Measurements from ENCODE around the gene MBOAT2.
A peak's percentile ranks its signal among the peaks of the same experiment; 100 is the strongest.

MBOAT2 gene

DNA sequence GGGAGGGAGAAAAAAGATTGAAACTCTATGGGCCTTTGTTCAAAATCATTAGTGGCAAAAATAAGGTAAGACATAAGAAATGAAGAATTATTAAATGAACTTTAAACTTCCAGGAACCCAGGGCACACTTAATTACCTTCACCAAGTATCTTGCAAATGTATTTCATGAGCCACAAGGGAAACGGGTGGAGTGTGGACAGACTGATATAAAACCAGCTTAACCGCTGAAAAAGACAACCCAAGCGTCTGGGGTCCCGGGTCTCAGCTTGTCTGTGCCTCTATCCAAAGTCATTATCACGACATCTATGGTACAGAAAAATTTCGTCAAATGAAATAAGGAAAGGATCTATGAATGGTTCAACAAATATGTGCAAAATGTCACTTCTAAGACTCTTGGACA, 13.9 kb upstream of the MBOAT2 start:
- DNase-seq, result no peak

DNA sequence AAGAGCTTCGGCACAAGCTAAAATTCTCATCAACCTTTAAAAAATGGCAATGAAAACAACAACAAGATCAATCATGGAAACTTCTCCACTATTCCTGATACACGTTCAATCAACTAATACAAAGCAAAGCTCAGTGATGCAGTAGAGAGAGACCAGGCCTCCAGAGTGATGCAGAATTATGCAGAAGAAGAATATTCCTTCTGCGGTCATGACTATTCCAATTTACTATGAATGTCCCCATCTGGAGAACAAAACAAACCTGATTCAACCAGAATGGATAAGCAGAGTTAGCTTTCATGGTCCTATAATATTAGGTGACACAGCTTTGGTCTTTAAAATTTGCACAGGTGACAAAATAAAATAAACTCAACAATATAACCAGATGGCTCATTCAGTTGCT, 12.5 kb upstream of the MBOAT2 start:
- no peak for DNase-seq

DNA sequence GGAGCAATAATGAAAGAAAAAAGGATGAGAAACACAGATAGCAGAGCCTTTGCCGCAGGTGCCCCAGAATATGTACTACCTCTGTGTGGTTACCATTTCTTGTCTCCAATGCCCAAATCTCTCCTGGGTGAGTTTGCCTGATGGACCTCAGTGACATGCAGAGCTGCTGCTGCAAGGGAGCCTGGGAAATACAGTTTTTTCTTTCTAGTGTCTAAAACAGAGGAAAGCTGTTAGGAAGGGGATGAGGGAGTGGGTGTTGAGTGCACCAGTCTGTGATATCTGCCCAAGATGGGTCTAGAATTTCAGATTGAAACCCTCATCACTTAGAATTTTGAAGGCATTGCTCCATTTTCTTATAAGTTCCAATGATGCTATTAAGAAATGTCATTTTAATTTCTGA, 9.9 kb upstream of the MBOAT2 start:
- DNase-seq, result no peak

DNA sequence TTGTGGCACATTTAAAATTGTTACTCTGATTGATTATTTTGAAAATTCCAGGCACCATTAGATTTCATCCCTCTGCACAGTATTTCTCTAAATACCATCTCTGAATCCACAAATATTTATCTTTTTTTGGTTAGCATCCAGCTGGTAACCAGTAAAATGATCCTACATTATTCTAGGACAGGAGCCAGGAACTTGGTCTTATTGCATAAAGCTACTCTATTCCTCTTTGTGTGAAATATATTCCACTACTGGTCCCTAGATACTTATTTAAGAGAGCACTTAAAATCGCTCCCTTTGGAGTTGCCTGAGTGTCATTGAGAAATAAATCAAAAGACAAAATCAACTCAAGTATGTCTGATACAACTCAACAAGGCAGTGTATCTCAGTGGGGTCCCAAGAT, 7.4 kb upstream of the MBOAT2 start:
- DNase-seq, result no peak

GRCh38 chr2:9008951-9009664, 5.6 kb upstream of the MBOAT2 start:
- no peak for DNase-seq

- DNase-seq, result no peak
Observed at GRCh38 chr2:9006368-9006767, 2.9 kb upstream of the MBOAT2 start.

- DNase-seq, result no peak
Observed at GRCh38 chr2:9004338-9005204, 1.1 kb upstream of the MBOAT2 start.

GRCh38 chr2:9003366-9003615, 193 bp downstream of the MBOAT2 start:
- no peak for DNase-seq

DNA sequence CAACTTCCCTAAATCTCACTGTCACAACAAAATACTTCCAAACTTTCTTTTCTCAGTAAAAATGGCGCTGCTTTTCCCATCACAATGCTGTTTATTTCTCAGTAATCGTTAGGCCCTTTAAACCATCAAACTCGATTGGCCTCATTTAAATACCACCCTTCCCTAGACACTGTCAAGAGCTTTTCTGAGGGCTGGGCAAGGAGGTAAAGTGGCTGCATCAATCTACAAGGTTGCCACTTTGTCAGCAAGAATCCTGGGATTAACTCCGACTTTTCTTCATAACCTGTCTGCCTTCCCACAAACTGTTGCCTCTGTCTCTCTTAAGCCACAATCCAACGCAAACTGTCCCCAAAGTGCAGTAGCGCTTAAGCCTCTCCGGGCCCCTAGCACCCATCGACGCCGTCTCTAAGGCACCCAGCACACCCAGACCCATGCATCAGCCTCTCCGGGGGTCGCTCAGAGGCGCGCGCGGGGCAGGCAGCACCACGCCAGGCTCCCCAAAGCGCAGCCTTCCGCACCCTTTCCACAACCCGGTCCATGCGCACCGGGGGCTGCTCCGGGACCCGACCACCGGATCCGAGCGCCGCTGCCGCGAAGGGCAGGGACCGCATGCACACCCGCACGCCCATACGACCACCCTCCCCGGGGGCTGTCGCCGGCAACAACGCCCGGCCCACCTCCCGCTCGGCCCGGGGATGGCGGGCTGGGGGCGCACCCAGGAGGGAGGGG, 683 bp downstream of the MBOAT2 start:
- DNase-seq, result peak in 1 of 2 experiments; percentile 6

DNA sequence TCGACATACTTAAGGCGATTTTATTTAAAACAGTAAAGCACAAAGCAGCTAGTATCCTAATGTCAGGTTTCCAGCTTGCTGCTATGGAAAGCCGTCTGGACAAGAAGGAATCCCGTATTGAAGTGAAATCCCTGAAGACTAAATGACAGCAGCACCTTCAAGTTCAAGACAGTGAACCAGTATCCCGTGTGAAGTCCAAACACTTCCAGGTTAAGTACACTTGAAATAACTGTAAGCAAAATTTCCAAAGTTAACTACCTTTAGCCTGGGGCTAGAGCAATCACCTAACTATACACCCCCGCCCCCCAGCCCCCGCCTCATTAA, 1.2 kb downstream of the MBOAT2 start:
- DNase-seq, result no peak

DNA sequence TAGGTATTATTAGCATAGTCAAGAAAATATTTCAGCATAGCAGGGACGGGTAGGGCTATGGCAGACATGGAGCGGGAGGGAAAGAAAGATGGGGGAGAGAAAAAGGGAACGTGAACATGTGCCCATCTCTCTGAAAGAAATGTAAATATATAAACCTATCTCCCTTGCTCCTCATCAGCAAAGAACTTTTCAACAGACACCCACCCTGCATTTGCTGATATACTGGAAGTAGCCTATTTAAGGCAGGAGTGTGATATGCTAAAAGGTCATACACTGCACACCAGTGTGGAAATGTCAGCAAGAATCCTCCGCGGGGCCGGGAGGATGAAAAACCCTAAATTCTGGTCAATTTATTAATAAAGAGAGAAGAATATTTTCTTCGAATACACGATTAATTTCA, 1.7 kb downstream of the MBOAT2 start:
- no peak for DNase-seq

- no peak for DNase-seq
Observed at GRCh38 chr2:9001229-9001628, 2.3 kb downstream of the MBOAT2 start.

DNA sequence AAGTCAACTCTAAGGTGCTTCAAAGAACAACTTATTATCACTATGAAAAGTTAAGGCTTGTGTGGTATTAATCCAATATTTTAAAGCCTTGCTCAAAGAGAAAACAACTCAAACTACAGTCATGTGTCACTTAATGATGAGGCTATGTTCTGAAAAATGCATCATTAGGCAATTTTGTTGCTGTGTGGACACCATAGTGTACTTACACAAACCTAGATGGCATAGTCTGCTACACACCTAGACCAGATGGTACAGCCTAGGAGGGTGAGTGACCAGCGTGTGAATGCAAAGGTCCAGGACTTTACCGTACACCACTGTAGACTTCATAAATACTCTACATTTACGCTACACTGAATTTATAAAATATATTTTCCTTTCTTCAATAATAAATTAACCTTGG, 3.0 kb downstream of the MBOAT2 start:
- DNase-seq, result no peak

DNA sequence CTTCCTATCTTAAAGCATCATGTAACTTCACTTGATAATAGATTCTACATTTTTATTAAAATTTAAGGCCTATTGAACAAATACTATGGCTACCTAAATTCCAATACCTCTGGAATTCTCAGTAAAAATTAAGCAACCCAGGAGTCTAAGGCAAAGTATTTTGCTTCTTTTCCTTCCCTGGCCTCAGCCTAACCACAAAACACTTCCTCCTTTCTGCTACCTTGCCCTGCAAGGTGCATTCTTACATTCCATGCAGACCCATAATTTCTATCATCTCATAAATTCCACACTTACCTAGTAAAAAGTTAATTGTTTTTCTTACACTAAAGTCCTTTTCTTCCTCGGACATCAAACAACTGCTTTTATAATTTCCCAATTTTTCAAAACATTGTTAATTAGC, 3.7 kb downstream of the MBOAT2 start:
- DNase-seq, result no peak

- DNase-seq, result no peak
Observed at GRCh38 chr2:8999102-8999446, 4.4 kb downstream of the MBOAT2 start.

GRCh38 chr2:8998418-8999101, 4.9 kb downstream of the MBOAT2 start:
- DNase-seq, result no peak

DNA sequence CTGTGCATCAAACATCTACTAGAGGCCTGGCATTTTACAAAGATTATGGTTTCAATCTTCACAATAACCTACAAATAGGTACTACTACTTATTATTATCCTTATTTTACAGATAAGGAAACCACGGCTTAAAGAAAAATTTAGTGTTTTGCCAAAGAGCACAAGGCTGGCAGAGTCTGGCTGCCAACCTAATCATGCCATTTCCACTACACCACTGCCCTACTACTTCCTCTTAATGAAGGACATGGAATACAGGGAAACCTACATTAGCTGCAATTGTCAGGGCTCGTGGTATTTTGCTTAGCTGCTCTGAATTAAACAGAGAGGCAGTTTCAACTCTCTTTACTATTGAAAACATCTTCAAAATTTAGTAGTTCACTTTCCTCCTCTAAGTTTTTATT, 5.9 kb downstream of the MBOAT2 start:
- no peak for DNase-seq

GRCh38 chr2:8997108-8997507, 6.4 kb downstream of the MBOAT2 start:
- DNase-seq, result no peak

DNA sequence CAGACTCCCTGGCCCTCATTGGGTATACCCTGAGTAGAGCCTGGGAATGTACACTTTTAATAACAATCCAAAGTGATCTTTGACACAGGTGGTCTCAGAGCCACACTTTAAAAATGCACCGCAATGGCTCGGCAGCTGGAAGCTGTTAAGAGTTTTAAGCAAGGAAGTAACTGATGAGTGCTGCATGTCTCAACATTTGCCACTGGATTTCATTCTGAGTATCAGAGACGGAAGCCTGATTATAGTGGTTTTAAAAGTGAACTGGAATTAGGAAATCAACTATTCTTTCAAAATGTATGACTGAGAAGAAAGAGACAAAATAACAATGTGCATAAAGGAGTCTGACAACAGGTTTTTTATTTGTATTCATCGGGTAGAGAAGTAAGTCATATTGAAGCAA, 7.5 kb downstream of the MBOAT2 start:
- DNase-seq, result no peak

GRCh38 chr2:8994386-8994785, 9.1 kb downstream of the MBOAT2 start:
- DNase-seq, result no peak

GRCh38 chr2:8993902-8994278, 9.6 kb downstream of the MBOAT2 start:
- DNase-seq, result no peak

- no peak for DNase-seq
Observed at GRCh38 chr2:8993196-8993901, 10.1 kb downstream of the MBOAT2 start.

- DNase-seq, result no peak
Observed at GRCh38 chr2:8992643-8993042, 10.8 kb downstream of the MBOAT2 start.

Data from activated CD4-positive, alpha-beta T cell treated with anti-CD3 and anti-CD28 coated beads, Interleukin-2, amount 50 U/mL, for 48 hours (primary cell).